Caco-2 (cell line): ENCODE data around the gene UGT2A1. TPM values are rescaled to one million over a fixed set of nuclear protein-coding genes. Genes with fewer than 3 reads are reported as not detected.
"Not testable (repeated sequence)": the region's sequence is repeated elsewhere in the genome, so short reads cannot be mapped to it uniquely, and the experiment has no call there.

Experiments
- BruUV-seq: library from RNA; stranded (reverse); fragments of 400-500 nt; replicated peaks from 2 replicates; lab custom pipeline; 2021; lab: Mats Ljungman, UMichigan
- CTCF ChIA-PET: fragments of 300-600 bp; sonication (Branson Sonifier 250); formaldehyde crosslinking; loops from one replicate; lab custom pipeline; 2022; ENCODE audit warnings: antibody characterized with exemption; lab: Charles Lee
- POLR2A ChIA-PET: fragments of 300-600 bp; sonication (Branson Sonifier 250); formaldehyde crosslinking; loops from one replicate; lab custom pipeline; 2022; ENCODE audit warnings: antibody characterized with exemption; lab: Charles Lee
- DNase-seq, 2 experiments: peaks; one replicate each; pipeline versions ENCODE4 v3.0.0 to v3.0.0-alpha.2; 2020 to 2022
- H3K27me3 ChIP-seq: replicated peaks from 2 replicates; pipeline ENCODE4 v1.6.0; 2011; ENCODE audit warnings: low read length; ENCODE audit not compliant: control insufficient read depth, insufficient read depth
- H3K36me3 ChIP-seq: 2 replicates; pipeline ENCODE4 v1.5.1; 2011; ENCODE audit warnings: low read length; ENCODE audit not compliant: control insufficient read depth, insufficient read depth
- H3K4me1 ChIP-seq: fragments of 250-450 bp; sonication (Bioruptor Pico); 2 replicates; pipeline ENCODE4 v1.5.1; 2020; ENCODE audit warnings: mild to moderate bottlenecking
- H3K4me3 ChIP-seq: 2 replicates; pipeline ENCODE4 v1.5.1; 2011; ENCODE audit warnings: low read depth, mild to moderate bottlenecking, control low read depth, low read length
- H3K9me3 ChIP-seq: fragments of 250-450 bp; sonication (Bioruptor Pico); 2 replicates; pipeline ENCODE4 v1.5.1; 2020; ENCODE audit warnings: mild to moderate bottlenecking, moderate library complexity
- H3K27ac Mint-ChIP-seq: one replicate; pipeline ENCODE4 v1.8.0; 2022; ENCODE audit warnings: mixed read lengths; ENCODE audit not compliant: unreplicated experiment
- H3K27me3 Mint-ChIP-seq: one replicate; pipeline ENCODE4 v1.8.0; 2022; ENCODE audit warnings: mixed read lengths; ENCODE audit not compliant: insufficient read depth, unreplicated experiment
- H3K36me3 Mint-ChIP-seq: one replicate; pipeline ENCODE4 v1.8.0; 2022; ENCODE audit warnings: mild to moderate bottlenecking, mixed read lengths; ENCODE audit not compliant: insufficient read depth, unreplicated experiment
- H3K4me1 Mint-ChIP-seq: one replicate; pipeline ENCODE4 v1.8.0; 2022; ENCODE audit warnings: low read depth, mixed read lengths; ENCODE audit not compliant: unreplicated experiment
- H3K4me3 Mint-ChIP-seq: one replicate; pipeline ENCODE4 v1.8.0; 2022; ENCODE audit warnings: mild to moderate bottlenecking, moderate library complexity, mixed read lengths; ENCODE audit not compliant: unreplicated experiment
- H3K9me3 Mint-ChIP-seq: one replicate; pipeline ENCODE4 v1.8.0; 2022; ENCODE audit warnings: mixed read lengths; ENCODE audit not compliant: unreplicated experiment
- intact Hi-C: fragments of 100-400 bp; cut with micrococcal nuclease; formaldehyde crosslinking; loops from one replicate; pipeline ENCODE4 v1.10.0; 2022; ENCODE audit not compliant: unreplicated experiment
- total RNA-seq: library from RNA; stranded (reverse); gene quantifications from 2 replicates; pipeline ENCODE4 v1.2.3, GENCODE V29; 2022
- TF ChIP-seq, protein P1 (sequence below), 2 experiments: fragments of 200-600 bp in 1 of 2; IDR thresholded peaks; 1 replicate in 1 of 2; 2 replicates in 1 of 2; pipeline versions ENCODE4 v1.5.1 to v1.8.0; 2011 to 2022; ENCODE audit warnings: antibody characterized with exemption in 1 of 2, control low read depth in 1 of 2, inconsistent platforms in 1 of 2, low read depth in 1 of 2, low read length in 1 of 2, mild to moderate bottlenecking in 1 of 2, moderate library complexity in 1 of 2; ENCODE audit not compliant: insufficient read depth in 1 of 2, severe bottlenecking in 1 of 2, unreplicated experiment in 1 of 2

Gene UGT2A1
- total RNA-seq, 1 experiment from 2014 or later: not detected

- intact Hi-C loops: no loop called here
- H3K4me1 ChIP-seq: no peaks in the 10 kb centered on the region
- Mint-ChIP-seq H3K36me3 (no peaks in the 10 kb centered on the region), H3K27me3 (no peaks in the 10 kb centered on the region), H3K4me1 (no peaks in the 10 kb centered on the region), H3K4me3 (no peak overlapping the region), H3K27ac (no peak overlapping the region), H3K9me3 (peaks cover 3% of the 10 kb centered on the region)
- H3K27me3 ChIP-seq: no peaks in the 10 kb centered on the region
- no peak for DNase-seq
- H3K4me3 ChIP-seq: no peak overlapping the region
- BruUV-seq: no TSS peak
- CTCF ChIA-PET: no interaction called here
- no peaks in the 10 kb centered on the region for H3K9me3 ChIP-seq
- POLR2A ChIA-PET: no interaction called here
- TF ChIP-seq, protein P1, sequence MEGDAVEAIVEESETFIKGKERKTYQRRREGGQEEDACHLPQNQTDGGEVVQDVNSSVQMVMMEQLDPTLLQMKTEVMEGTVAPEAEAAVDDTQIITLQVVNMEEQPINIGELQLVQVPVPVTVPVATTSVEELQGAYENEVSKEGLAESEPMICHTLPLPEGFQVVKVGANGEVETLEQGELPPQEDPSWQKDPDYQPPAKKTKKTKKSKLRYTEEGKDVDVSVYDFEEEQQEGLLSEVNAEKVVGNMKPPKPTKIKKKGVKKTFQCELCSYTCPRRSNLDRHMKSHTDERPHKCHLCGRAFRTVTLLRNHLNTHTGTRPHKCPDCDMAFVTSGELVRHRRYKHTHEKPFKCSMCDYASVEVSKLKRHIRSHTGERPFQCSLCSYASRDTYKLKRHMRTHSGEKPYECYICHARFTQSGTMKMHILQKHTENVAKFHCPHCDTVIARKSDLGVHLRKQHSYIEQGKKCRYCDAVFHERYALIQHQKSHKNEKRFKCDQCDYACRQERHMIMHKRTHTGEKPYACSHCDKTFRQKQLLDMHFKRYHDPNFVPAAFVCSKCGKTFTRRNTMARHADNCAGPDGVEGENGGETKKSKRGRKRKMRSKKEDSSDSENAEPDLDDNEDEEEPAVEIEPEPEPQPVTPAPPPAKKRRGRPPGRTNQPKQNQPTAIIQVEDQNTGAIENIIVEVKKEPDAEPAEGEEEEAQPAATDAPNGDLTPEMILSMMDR (IDR thresholded peaks at IDR 0.05; ENCODE audit: insufficient read depth in 1 of 2, low read depth in 1 of 2, low read length in 1 of 2, severe bottlenecking in 1 of 2, unreplicated experiment in 1 of 2): no peak
- H3K36me3 ChIP-seq: no peaks in the 10 kb centered on the region
Measured at GRCh38 chr4:69668680-69669079, 15.6 kb upstream of the UGT2A1 start.

GRCh38 chr4:69664009-69664408 lies 11.0 kb upstream of the UGT2A1 start:
- H3K4me1 ChIP-seq, H3K27me3 ChIP-seq, H3K4me3 Mint-ChIP-seq, BruUV-seq, H3K9me3 ChIP-seq, H3K27me3 Mint-ChIP-seq, H3K27ac Mint-ChIP-seq, H3K4me1 Mint-ChIP-seq, intact Hi-C loops, H3K36me3 ChIP-seq, POLR2A ChIA-PET, H3K36me3 Mint-ChIP-seq, DNase-seq, CTCF ChIA-PET: not testable (repeated sequence)
- peak overlapping the region; percentile 7; the same call in 1 of the 2 replicates for H3K4me3 ChIP-seq
- H3K9me3 Mint-ChIP-seq: peaks cover 43% of the 10 kb centered on the region

- not testable (repeated sequence) for H3K4me1 Mint-ChIP-seq
Measured at GRCh38 chr4:69661130-69661803, 8.2 kb upstream of the UGT2A1 start.

DNA sequence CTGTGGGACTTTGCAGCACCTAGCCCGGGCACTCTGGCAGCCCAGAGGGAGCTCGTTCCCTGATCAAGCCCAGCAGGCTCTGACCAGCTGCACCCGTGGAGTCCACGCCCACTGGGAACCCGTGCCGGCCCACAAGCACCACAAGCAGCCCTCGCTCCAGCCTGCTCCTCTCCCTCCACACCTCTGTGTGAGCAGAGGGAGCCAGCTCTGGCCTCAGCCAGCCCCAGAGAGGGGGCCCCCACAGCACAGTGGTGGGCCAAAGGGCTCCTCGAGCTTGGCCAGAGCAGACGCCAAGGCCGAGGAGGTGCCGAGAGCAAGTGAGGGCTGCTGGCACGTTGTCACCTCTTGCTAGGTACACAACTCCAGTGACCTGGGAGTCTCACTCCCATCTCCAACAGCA lies 5.1 kb upstream of the UGT2A1 start:
- Mint-ChIP-seq H3K4me1 (no peaks in the 10 kb centered on the region), H3K27ac (no peak overlapping the region), H3K27me3 (no peaks in the 10 kb centered on the region), H3K4me3 (no peak overlapping the region), H3K36me3 (no peaks in the 10 kb centered on the region), H3K9me3 (peaks cover 39% of the 10 kb centered on the region)
- Histone ChIP-seq H3K4me3 (no peak overlapping the region), H3K36me3 (no peaks in the 10 kb centered on the region), H3K27me3 (no peaks in the 10 kb centered on the region), H3K9me3 (no peaks in the 10 kb centered on the region), H3K4me1 (no peaks in the 10 kb centered on the region)
- no peak for DNase-seq
- TF ChIP-seq, protein P1 (IDR thresholded peaks at IDR 0.05; ENCODE audit: insufficient read depth in 1 of 2, low read depth in 1 of 2, low read length in 1 of 2, severe bottlenecking in 1 of 2, unreplicated experiment in 1 of 2): no peak
- BruUV-seq: no TSS peak
- ChIA-PET CTCF (no interaction called here), POLR2A (no interaction called here)
- intact Hi-C loops: no loop called here

More at GRCh38 chr4:69661130-69661803, 8.2 kb upstream of the UGT2A1 start:
- H3K27ac Mint-ChIP-seq, H3K36me3 ChIP-seq, DNase-seq, CTCF ChIA-PET, POLR2A ChIA-PET, H3K4me3 ChIP-seq, H3K4me3 Mint-ChIP-seq, H3K27me3 Mint-ChIP-seq, intact Hi-C loops, H3K9me3 ChIP-seq, H3K4me1 ChIP-seq, H3K36me3 Mint-ChIP-seq, BruUV-seq, H3K27me3 ChIP-seq: not testable (repeated sequence)
- peaks cover 47% of the 10 kb centered on the region for H3K9me3 Mint-ChIP-seq
